HepG2 (cell line): Measurements from ENCODE around the gene WDR27. TPM values are rescaled to one million over a fixed set of nuclear protein-coding genes. Genes with fewer than 3 reads are reported as not detected.

Experiments
- ATAC-seq: fragments of 200-7000 bp; cut with Tn5 transposase; 3 replicates; pipeline ENCODE4 v1.9.1; 2020; ENCODE audit warnings: mild to moderate bottlenecking, moderate library complexity
- BruUV-seq: library from RNA; stranded (reverse); fragments of 400-500 nt; replicated peaks from 2 replicates; lab custom pipeline; 2021; lab: Mats Ljungman, UMichigan
- CTCF ChIA-PET: fragments of 300-600 bp; formaldehyde crosslinking; extraction: SDS; loops from one replicate; lab custom pipeline; 2021; ENCODE audit warnings: low total read pairs, inconsistent platforms, low intra/inter-chr PET ratio; lab: Yijun Ruan, JAX
- POLR2A ChIA-PET: fragments of 350-600 bp; sonication (Branson Sonifier 250); formaldehyde crosslinking; loops from one replicate; lab custom pipeline; 2020; ENCODE audit warnings: antibody characterized with exemption, inconsistent platforms; lab: Yijun Ruan, JAX
- DNase-seq: peaks from one replicate; pipeline ENCODE4 v3.0.0-alpha.2; 2015; ENCODE audit warnings: low spot score
- FAIRE-seq: peaks from 3 replicates; lab custom pipeline; 2011; peaks lifted over from hg19 to GRCh38; lab: Jason Lieb, UNC
- H2AFZ ChIP-seq: one replicate; pipeline ENCODE4 v1.6.1; 2011; ENCODE audit warnings: low read length, inconsistent platforms
- H3K27ac ChIP-seq: fragments of 300-600 bp; 3 replicates; pipeline ENCODE4 v1.8.0; 2011; ENCODE audit warnings: mixed run types, mild to moderate bottlenecking, mixed read lengths, low read length, inconsistent platforms; ENCODE audit not compliant: insufficient read depth; ENCODE audit errors: extremely low read length
- H3K27me3 ChIP-seq, 2 experiments: fragments of 200-600 bp in 1 of 2; 2 replicates in 1 of 2; 3 replicates in 1 of 2; pipeline versions ENCODE4 v1.6.0 to v1.8.0; 2011; ENCODE audit warnings: low read length in 2 of 2, mild to moderate bottlenecking in 2 of 2, moderate library complexity in 2 of 2, inconsistent platforms in 1 of 2; ENCODE audit not compliant: insufficient read depth in 2 of 2, control insufficient read depth in 1 of 2
- H3K36me3 ChIP-seq, 2 experiments: fragments of 200-600 bp in 1 of 2; replicated peaks in 1 of 2; 2 replicates in 1 of 2; 3 replicates in 1 of 2; pipeline versions ENCODE4 v1.5.1 to v1.8.0; 2011; ENCODE audit warnings: low read length in 2 of 2, inconsistent platforms in 1 of 2; ENCODE audit not compliant: insufficient read depth in 2 of 2, control insufficient read depth in 1 of 2
- H3K4me1 ChIP-seq: 2 replicates; pipeline ENCODE4 v1.5.1; 2012; ENCODE audit warnings: low read length, inconsistent platforms; ENCODE audit not compliant: insufficient read depth
- H3K4me2 ChIP-seq: 2 replicates; pipeline ENCODE4 v1.6.0; 2011; ENCODE audit warnings: low read depth, low read length, inconsistent platforms
- H3K4me3 ChIP-seq, 3 experiments: fragments of 200-600 bp in 1 of 3; sonication (generic), shearing (Covaris generic) in 1 of 3; replicated peaks in 1 of 3; 2 replicates each; pipeline ENCODE4 v1.5.1; 2011 to 2016; ENCODE audit warnings: low read length in 3 of 3, inconsistent platforms in 2 of 3, low read depth in 2 of 3, mild to moderate bottlenecking in 2 of 3, control low read depth in 1 of 3, mixed read lengths in 1 of 3; ENCODE audit not compliant: insufficient read depth in 1 of 3
- H3K79me2 ChIP-seq: one replicate; pipeline ENCODE4 v1.6.1; 2011; ENCODE audit warnings: low read length, inconsistent platforms; ENCODE audit not compliant: insufficient read depth
- H3K9ac ChIP-seq: 2 replicates; pipeline ENCODE4 v1.6.0; 2011; ENCODE audit warnings: mild to moderate bottlenecking, low read depth, low read length, inconsistent platforms; ENCODE audit not compliant: insufficient read depth
- H3K9me3 ChIP-seq: 2 replicates; pipeline ENCODE4 v1.5.1; 2012; ENCODE audit warnings: mild to moderate bottlenecking, low read length
- H4K20me1 ChIP-seq: 2 replicates; pipeline ENCODE4 v1.6.0; 2011; ENCODE audit warnings: inconsistent platforms, mild to moderate bottlenecking, low read length, moderate library complexity; ENCODE audit not compliant: insufficient read depth
- ELF4 ChIP-seq: sonication (generic); formaldehyde crosslinking; IDR thresholded peaks from 2 replicates; pipeline ENCODE4 v1.5.0; 2020; ENCODE audit warnings: missing genetic modification reagents, mild to moderate bottlenecking, moderate library complexity, borderline replicate concordance
- GABPA ChIP-seq, 2 experiments: IDR thresholded peaks; 2 replicates each; pipeline ENCODE4 v1.6.1; 2011 to 2016; ENCODE audit warnings: low read depth in 2 of 2, low read length in 1 of 2, missing biosample characterization in 1 of 2, missing genetic modification characterization in 1 of 2
- HMGA1 ChIP-seq: sonication (generic); formaldehyde crosslinking; conservative IDR thresholded peaks from 2 replicates; pipeline ENCODE4 v1.4.0; 2020; ENCODE audit warnings: missing genetic modification reagents
- HOXA9 ChIP-seq: sonication (generic); formaldehyde crosslinking; IDR thresholded peaks from 2 replicates; pipeline ENCODE4 v1.8.1; 2022; ENCODE audit warnings: missing genetic modification reagents, mild to moderate bottlenecking, moderate library complexity, borderline replicate concordance
- KAT7 ChIP-seq: IDR thresholded peaks from 2 replicates; pipeline ENCODE4 v1.6.1; 2018; ENCODE audit warnings: borderline replicate concordance, missing compliant biosample characterization
- NFKB2 ChIP-seq: sonication (generic); formaldehyde crosslinking; IDR thresholded peaks from 2 replicates; pipeline ENCODE4 v1.4.0; 2020; ENCODE audit warnings: missing genetic modification reagents, borderline replicate concordance
- ONECUT2 ChIP-seq: sonication (generic); formaldehyde crosslinking; IDR thresholded peaks from 2 replicates; pipeline ENCODE4 v1.4.0; 2020; ENCODE audit warnings: missing genetic modification reagents
- POGK ChIP-seq: sonication (generic); formaldehyde crosslinking; conservative IDR thresholded peaks from 2 replicates; pipeline ENCODE4 v1.8.0; 2022; ENCODE audit warnings: mild to moderate bottlenecking, moderate library complexity, missing genetic modification reagents
- ZNF138 ChIP-seq: sonication (generic); formaldehyde crosslinking; IDR thresholded peaks from 2 replicates; pipeline ENCODE4 v1.5.0; 2020; ENCODE audit warnings: mild to moderate bottlenecking, low read depth, missing genetic modification reagents
- ZNF570 ChIP-seq: sonication (generic); formaldehyde crosslinking; IDR thresholded peaks from 2 replicates; pipeline ENCODE4 v1.4.0; 2020; ENCODE audit warnings: mild to moderate bottlenecking, missing genetic modification reagents, borderline replicate concordance
- ZNF646 ChIP-seq: sonication (generic); formaldehyde crosslinking; IDR thresholded peaks from 2 replicates; pipeline ENCODE4 v1.9.0; 2021; ENCODE audit warnings: mild to moderate bottlenecking, missing genetic modification reagents
- ZNF75D ChIP-seq: sonication (generic); formaldehyde crosslinking; IDR thresholded peaks from 2 replicates; pipeline ENCODE4 v1.8.1; 2023; ENCODE audit warnings: missing genetic modification reagents, mild to moderate bottlenecking, borderline replicate concordance
- WGBS: methylation state at CpG from one replicate; pipeline ENCODE4 v1.1.6; 2017; ENCODE audit warnings: low lambda C conversion rate; 5-methylcytosine and 5-hydroxymethylcytosine counted together
- in situ Hi-C: cut with HindIII; loops from 2 replicates; pipeline ENCODE4 v1.10.0; 2017; ENCODE audit warnings: low pct_unique_long_range_greater_than_20kb; ENCODE audit not compliant: extremely low pct_ligation_motif_present
- intact Hi-C: fragments of 100-400 bp; cut with micrococcal nuclease; formaldehyde crosslinking; loops from one replicate; pipeline ENCODE4 v1.10.0; 2022; ENCODE audit not compliant: unreplicated experiment
- polyA plus RNA-seq, 8 experiments: library from polyadenylated mRNA; depleted of rRNA in 3 of 8; stranded (reverse) in 7 of 8; unstranded in 1 of 8; fragments of >200 nt; fragmentation: Illumina TruSeq in 4 of 8; extraction: Trizol in 4 of 8; gene quantifications; 2 replicates each; pipeline versions ENCODE4 v1.2.1 to v1.2.3, GENCODE V29; 2011 to 2016; ENCODE audit warnings: low read depth in 4 of 8, missing spikeins in 1 of 8, mixed read lengths in 1 of 8; ENCODE audit not compliant: insufficient read depth in 1 of 8
- total RNA-seq, 5 experiments: library from RNA; depleted of rRNA; stranded (reverse); fragments of >200 nt; fragmentation: Illumina TruSeq; extraction: Trizol; gene quantifications; 2 replicates each; pipeline ENCODE4 v1.2.3, GENCODE V29; 2016; ENCODE audit warnings: low read depth in 1 of 5

WDR27 gene
- total and polyA plus RNA-seq, 2 of the 13 experiments (the other 11 are each of a cell fraction or from before 2014, with no cell fraction given), result 34.1 to 80.3 TPM

- Histone ChIP-seq H3K9ac (no peak overlapping the region), H3K27ac (no peak overlapping the region), H3K27me3 (no peaks in the 10 kb centered on the region)
- CTCF ChIA-PET, result no interaction called here
- DNase-seq, result peak; percentile 16
- POLR2A ChIA-PET, result no interaction called here
- no peak for TF ChIP-seq ZNF570 (CRISPR knock-in tag)
- TF ChIP-seq HMGA1 (CRISPR knock-in tag), result no peak
- no peak for TF ChIP-seq KAT7 (CRISPR knock-in tag)
- TF ChIP-seq ELF4 (CRISPR knock-in tag), result no peak
- no peak for TF ChIP-seq GABPA (IDR thresholded peaks at IDR 0.05; ENCODE audit: low read depth, low read length)
- TF ChIP-seq GABPA (CRISPR knock-in tag; IDR thresholded peaks at IDR 0.05; ENCODE audit: low read depth), result no peak
- no peak for TF ChIP-seq ZNF138 (CRISPR knock-in tag)
- no peak for TF ChIP-seq POGK (CRISPR knock-in tag)
- TF ChIP-seq HOXA9 (CRISPR knock-in tag), result no peak
- TF ChIP-seq NFKB2 (CRISPR knock-in tag), result no peak
- no peak for TF ChIP-seq ZNF75D
- TF ChIP-seq ONECUT2 (CRISPR knock-in tag), result no peak
- no peak for TF ChIP-seq ZNF646 (CRISPR knock-in tag)
- TF ChIP-seq, all 625 proteins: peak for 0
- no peaks in the 10 kb centered on the region for H3K79me2 ChIP-seq
- BruUV-seq, result no TSS peak
- WGBS, result 76% methylated on average over 5 of the region's 5 CpGs
- no peak overlapping the region for H2AFZ ChIP-seq
- no peak overlapping the region for H3K4me3 ChIP-seq
- no peak overlapping the region for H3K4me2 ChIP-seq
- H3K4me1 ChIP-seq, result no peaks in the 10 kb centered on the region
- H3K9me3 ChIP-seq, result peaks cover 28% of the 10 kb centered on the region
- no peaks in the 10 kb centered on the region; the same call in 1 of the 2 replicates for H4K20me1 ChIP-seq
- in situ Hi-C loops, result no loop called here
- FAIRE-seq, result no peak
- ATAC-seq, result no peak
- intact Hi-C loops, result no loop called here
- H3K36me3 ChIP-seq, result no peaks in the 10 kb centered on the region
These were observed 165.2 kb downstream of the WDR27 start for GRCh38 chr6:169536446-169537170.
